HG03060 (cell line): ENCODE measurements around the gene AANAT.

Source experiments
- ATAC-seq: cut with Tn5 transposase; IDR thresholded peaks from one replicate; pipeline ENCODE4 v1.9.1; 2021; ENCODE audit warnings: low read depth, moderate number of reproducible peaks; ENCODE audit not compliant: unreplicated experiment

AANAT gene

GRCh38 chr17:76467366-76467765, at the start of gene AANAT:
AANAT (plus strand) TSS chr17:76467603; CDS start chr17:76468747, 1,144 bp downstream.
- no peak for ATAC-seq

DNA sequence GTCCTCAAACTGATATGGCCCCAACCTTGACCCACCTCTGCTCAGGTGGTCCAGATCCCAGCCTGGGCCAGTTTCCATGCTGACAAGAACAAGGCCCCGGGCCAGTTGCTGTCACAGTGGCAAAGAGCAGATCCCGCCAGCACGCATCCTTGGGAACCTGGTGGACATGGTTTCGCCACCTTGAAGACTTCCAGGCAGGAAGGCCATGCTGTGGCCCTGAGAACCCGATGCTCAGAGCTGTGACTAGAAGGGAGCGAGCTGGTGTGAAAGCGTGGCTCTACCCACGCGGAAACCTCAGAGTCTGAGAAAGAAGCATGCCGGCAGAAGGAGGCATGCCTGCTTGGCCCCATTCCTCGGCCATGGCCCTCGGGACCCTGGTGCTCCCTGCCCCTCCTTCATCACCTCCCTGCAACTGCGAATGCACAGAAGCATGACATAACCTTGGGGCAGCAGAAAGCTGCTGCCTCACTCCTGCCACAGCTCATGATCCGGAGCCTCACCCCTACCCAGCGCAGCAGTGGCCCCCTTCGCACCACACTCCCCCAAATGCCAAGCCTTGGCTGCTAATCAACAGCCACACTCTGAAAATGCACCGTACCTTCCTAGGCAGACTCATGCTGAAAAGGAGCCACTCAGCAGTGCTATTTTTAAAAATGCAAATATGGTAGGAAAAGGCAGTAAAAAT, 47.7 kb upstream of the AANAT start:
- ATAC-seq, result no peak

GRCh38 chr17:76420356-76421043, 46.9 kb upstream of the AANAT start:
- no peak for ATAC-seq

DNA sequence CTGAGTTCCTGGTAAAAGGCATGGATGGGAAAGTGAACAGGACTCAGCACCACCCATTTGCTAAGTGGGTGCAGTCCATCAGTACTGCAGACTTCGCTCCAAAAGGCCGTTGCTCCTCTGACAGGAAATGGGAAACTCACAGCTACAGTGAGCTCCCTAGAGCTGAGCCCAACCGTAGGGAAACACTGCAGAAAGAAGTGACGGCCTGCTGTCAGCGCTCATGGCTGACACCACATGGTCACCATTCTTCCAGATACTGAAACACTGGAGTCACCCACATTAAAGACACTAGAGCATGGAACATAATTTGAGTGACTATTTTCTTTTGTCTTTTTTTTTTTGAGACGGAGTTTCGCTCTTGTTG, 46.4 kb upstream of the AANAT start:
- ATAC-seq, result no peak

- ATAC-seq, result no peak
Observed at GRCh38 chr17:76422406-76422805, 45.0 kb upstream of the AANAT start.

GRCh38 chr17:76422860-76423259, 44.5 kb upstream of the AANAT start:
- ATAC-seq, result no peak

DNA sequence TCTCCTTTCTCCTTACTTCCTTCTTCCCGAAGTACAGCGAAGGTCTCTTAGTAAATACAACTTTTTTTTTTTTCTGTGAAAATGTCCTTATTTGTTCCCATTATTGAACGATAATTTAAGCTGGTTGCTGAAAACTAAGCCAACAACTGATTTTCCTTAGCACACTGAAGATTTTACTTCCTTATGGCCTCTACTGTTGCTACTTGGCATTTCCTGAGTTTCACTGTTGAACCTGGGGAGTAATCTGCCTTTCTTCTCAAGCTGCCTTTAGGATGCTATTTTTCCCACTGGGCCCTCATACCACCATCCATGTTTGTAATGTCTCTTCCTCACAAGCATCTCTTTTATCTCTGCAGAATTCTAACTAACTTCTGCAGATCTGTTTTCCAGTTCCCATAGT, 40.5 kb upstream of the AANAT start:
- no peak for ATAC-seq

DNA sequence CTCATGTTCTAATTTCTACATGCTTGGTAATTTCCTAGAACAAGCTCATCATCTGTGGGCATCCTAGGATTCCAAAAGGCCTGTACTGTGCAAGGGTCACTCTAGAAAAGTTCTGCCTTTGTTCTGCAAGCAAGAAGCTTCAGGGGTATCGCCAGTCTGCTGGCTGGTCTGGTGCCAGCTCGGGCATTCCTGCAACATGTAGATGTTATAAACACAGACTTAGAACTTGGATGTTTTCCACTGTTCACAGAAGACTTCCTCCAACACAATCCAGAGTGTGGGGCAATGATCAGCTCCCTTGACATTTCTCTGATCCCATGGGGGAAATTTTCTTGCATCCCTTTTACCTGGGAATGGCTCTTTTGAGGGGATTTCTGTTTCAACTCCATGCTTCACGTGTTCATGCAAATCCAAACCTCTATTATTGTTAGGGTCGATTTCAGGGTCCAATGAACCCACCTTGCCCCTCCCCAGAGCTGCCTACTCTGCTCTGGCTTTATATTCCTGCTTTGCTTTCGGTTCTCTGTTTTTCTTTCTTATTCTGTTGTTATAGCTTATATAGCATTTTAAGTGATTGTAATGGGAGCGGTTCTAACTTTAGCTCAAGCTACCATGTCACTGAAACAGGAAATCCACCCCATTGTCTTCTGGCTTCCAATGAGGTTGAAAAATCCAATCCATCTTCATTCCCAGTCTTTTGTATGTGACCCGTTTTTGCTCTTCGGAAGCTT, 39.7 kb upstream of the AANAT start:
- ATAC-seq, result no peak

- no peak for ATAC-seq
Observed at GRCh38 chr17:76428511-76428910, 38.9 kb upstream of the AANAT start.

DNA sequence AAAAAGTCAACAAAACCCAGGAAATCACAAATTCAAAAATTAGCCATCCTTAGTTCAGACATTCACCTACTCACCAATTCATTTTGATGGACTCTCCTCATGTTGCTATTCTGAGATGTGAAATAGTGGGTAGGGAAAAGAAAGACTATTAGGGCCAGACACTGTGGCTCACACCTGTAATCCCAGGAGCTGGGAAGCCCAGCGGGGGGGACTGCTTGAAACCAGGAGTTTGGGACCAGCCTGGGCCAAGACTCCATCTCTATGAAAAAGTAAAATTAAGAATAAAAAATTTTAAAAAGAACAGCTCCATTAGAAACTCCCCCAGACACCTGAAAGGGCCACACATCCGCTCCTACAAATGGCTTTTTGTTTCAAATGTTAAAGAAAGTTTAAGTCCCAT, 35.9 kb upstream of the AANAT start:
- no peak for ATAC-seq

DNA sequence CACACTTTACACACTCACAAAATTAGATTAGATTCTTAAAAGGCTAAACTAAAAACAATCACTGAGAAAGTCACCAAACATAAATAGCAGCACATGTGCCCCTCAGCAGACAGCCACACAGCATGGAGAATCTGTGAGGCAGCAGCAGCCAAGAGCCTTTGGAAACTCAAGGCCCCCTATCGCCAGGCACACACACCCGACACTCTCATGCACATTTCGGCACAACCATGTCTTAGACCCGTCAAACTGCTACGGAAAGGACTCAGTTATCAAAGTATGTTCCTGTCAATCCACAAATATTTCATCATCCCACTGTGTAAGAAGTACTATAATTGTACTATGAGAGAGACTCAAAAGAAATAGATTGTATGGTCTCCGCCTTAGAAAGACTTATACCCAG, 35.4 kb upstream of the AANAT start:
- ATAC-seq, result no peak

DNA sequence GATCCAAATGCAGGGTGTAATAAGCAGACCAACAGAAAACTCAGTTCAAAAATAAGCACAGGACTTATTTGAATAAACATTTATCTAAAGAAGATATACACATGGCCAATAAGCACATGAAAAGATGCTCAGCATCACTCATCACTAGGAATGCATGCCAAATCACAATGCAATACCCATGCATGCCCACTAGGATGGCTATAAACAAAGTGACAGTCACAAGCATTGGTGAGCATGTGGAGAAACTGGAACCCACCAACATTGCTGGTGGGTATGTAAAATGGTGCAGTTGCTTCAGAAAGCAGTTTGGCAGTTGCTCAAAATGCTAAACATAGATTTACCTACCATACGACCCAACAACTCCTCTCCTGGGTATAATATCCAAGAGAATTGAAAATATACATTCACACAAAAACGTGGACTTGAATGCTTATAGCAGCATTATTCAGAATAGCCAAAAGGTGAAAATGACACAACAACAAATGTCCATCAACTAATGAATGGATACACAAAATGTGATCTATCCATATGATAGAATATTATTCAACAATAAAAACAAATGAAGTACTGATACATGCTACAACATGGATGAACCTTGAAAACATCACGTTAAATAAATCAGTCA, 34.6 kb upstream of the AANAT start:
- no peak for ATAC-seq

GRCh38 chr17:76433693-76434092, 33.7 kb upstream of the AANAT start:
- no peak for ATAC-seq

GRCh38 chr17:76434870-76435269, 32.5 kb upstream of the AANAT start:
- no peak for ATAC-seq

- no peak for ATAC-seq
Observed at GRCh38 chr17:76435751-76436150, 31.7 kb upstream of the AANAT start.

GRCh38 chr17:76437467-76438402, 29.7 kb upstream of the AANAT start:
- no peak for ATAC-seq

GRCh38 chr17:76438906-76439305, 28.5 kb upstream of the AANAT start:
- no peak for ATAC-seq

- ATAC-seq, result no peak
Observed at GRCh38 chr17:76439314-76439928, 28.0 kb upstream of the AANAT start.

- no peak for ATAC-seq
Observed at GRCh38 chr17:76440751-76441362, 26.5 kb upstream of the AANAT start.
